Measurements from ENCODE around the gene UBE2D4.

The UBE2D4 gene

GRCh38 chr7:43878867-43879266, 47.4 kb upstream of the UBE2D4 start:
- H3K9ac ChIP-seq (ENCODE audit: low read depth, low read length): no peak overlapping the region
- no peaks in the 10 kb centered on the region for H3K27me3 ChIP-seq (ENCODE audit: insufficient read depth, low read length, poor library complexity)
- no peak overlapping the region for H2AFZ ChIP-seq (ENCODE audit: low read depth, low read length)
- no peaks in the 10 kb centered on the region for H3K4me1 ChIP-seq (ENCODE audit: insufficient read depth, low read length)
- no peak overlapping the region for H3K4me3 ChIP-seq (ENCODE audit: low read depth in 1 of 2, low read length in 2 of 2)
- no peak overlapping the region for H3K27ac ChIP-seq (ENCODE audit: low read length)
- H4K20me1 ChIP-seq (ENCODE audit: insufficient read depth, low read length): 0 out of 2 replicates have a peak, but pooled peaks cover 4% of the 10 kb centered on the region
- H3K79me2 ChIP-seq (ENCODE audit: insufficient read depth, low read length): no peaks in the 10 kb centered on the region
- no peaks in the 10 kb centered on the region for H3K9me3 ChIP-seq (ENCODE audit: insufficient read depth, low read length, severe bottlenecking)
- peaks cover 74% of the 10 kb centered on the region for H3K36me3 ChIP-seq (ENCODE audit: insufficient read depth, low read length)
- DNase-seq (no peak), ATAC-seq (ENCODE audit: insufficient read depth, low read depth) (no peak)
- TF ChIP-seq CTCF (IDR thresholded peaks at IDR 0.05; ENCODE audit: borderline replicate concordance, extremely low read depth, low read length, poor library complexity, severe bottlenecking): no peak
- TF ChIP-seq EZH2 (IDR thresholded peaks at IDR 0.05; ENCODE audit: borderline replicate concordance, low read depth, low read length, severe bottlenecking): no peak
- no peak overlapping the region for H3K4me2 ChIP-seq (ENCODE audit: insufficient read depth, low read length)

DNA sequence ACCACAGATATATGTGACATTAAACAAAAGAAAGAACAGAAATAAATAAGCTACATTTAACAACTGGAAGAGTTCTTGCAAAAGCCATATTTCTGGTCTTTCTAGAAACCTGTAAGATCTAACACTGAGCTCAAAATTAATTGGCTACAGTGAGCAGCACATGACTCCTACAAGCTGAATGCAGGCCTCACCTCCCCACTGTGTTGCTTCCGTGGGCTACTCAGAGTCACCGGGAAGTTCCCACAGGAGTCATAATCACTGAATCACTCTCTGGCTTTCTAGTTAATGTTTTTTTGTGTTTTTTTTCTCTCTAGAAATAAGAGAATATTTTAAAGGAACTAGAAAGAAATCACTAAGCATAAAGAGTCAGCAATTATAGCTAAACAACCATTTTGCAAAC, 46.8 kb upstream of the UBE2D4 start:
- no peak overlapping the region for H2AFZ ChIP-seq (ENCODE audit: low read depth, low read length)
- no peaks in the 10 kb centered on the region for H3K27me3 ChIP-seq (ENCODE audit: insufficient read depth, low read length, poor library complexity)
- peaks cover 80% of the 10 kb centered on the region for H3K36me3 ChIP-seq (ENCODE audit: insufficient read depth, low read length)
- no peak overlapping the region for H3K4me2 ChIP-seq (ENCODE audit: insufficient read depth, low read length)
- DNase-seq: no peak
- no peaks in the 10 kb centered on the region for H3K9me3 ChIP-seq (ENCODE audit: insufficient read depth, low read length, severe bottlenecking)
- H3K27ac ChIP-seq (ENCODE audit: low read length): no peak overlapping the region
- H3K79me2 ChIP-seq (ENCODE audit: insufficient read depth, low read length): no peaks in the 10 kb centered on the region
- TF ChIP-seq EZH2 (IDR thresholded peaks at IDR 0.05; ENCODE audit: borderline replicate concordance, low read depth, low read length, severe bottlenecking) (no peak), CTCF (IDR thresholded peaks at IDR 0.05; ENCODE audit: borderline replicate concordance, extremely low read depth, low read length, poor library complexity, severe bottlenecking) (no peak)
- no peak overlapping the region for H3K4me3 ChIP-seq (ENCODE audit: low read depth in 1 of 2, low read length in 2 of 2)
- H3K9ac ChIP-seq (ENCODE audit: low read depth, low read length): no peak overlapping the region
- ATAC-seq (ENCODE audit: insufficient read depth, low read depth): no peak
- 0 out of 2 replicates have a peak, but pooled peaks cover 4% of the 10 kb centered on the region for H4K20me1 ChIP-seq (ENCODE audit: insufficient read depth, low read length)
- H3K4me1 ChIP-seq (ENCODE audit: insufficient read depth, low read length): no peaks in the 10 kb centered on the region

DNA sequence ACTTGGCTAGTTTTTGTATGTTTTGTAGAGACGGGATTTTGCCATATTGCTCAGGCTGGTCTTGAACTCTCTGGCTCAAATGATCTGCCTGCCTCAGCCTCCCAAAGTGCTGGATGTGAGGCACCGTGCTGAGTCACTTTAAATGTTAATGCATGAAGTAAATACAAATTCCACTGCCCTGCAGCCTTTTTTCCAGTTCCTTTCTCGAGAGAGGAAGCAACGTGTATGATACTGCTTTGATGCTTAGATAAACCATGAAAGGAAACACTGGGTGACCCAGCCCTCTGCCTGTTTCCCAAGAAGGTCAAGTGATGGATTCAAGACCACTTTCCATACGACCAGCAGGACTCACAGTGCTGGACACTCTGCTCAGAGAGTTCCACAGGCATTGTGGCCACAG, 45.6 kb upstream of the UBE2D4 start:
- Histone ChIP-seq H3K9me3 (ENCODE audit: insufficient read depth, low read length, severe bottlenecking) (no peaks in the 10 kb centered on the region), H3K27ac (ENCODE audit: low read length) (no peak overlapping the region), H3K9ac (ENCODE audit: low read depth, low read length) (no peak overlapping the region), H3K79me2 (ENCODE audit: insufficient read depth, low read length) (no peaks in the 10 kb centered on the region), H4K20me1 (ENCODE audit: insufficient read depth, low read length) (no peaks in the 10 kb centered on the region), H3K36me3 (ENCODE audit: insufficient read depth, low read length) (peaks cover 82% of the 10 kb centered on the region), H3K4me1 (ENCODE audit: insufficient read depth, low read length) (no peaks in the 10 kb centered on the region), H3K4me2 (ENCODE audit: insufficient read depth, low read length) (no peak overlapping the region), H3K27me3 (ENCODE audit: insufficient read depth, low read length, poor library complexity) (no peaks in the 10 kb centered on the region), H2AFZ (ENCODE audit: low read depth, low read length) (no peak overlapping the region), H3K4me3 (ENCODE audit: low read depth in 1 of 2, low read length in 2 of 2) (no peak overlapping the region)
- ATAC-seq (ENCODE audit: insufficient read depth, low read depth) (no peak), DNase-seq (no peak)
- TF ChIP-seq EZH2 (IDR thresholded peaks at IDR 0.05; ENCODE audit: borderline replicate concordance, low read depth, low read length, severe bottlenecking) (no peak), CTCF (IDR thresholded peaks at IDR 0.05; ENCODE audit: borderline replicate concordance, extremely low read depth, low read length, poor library complexity, severe bottlenecking) (no peak)

DNA sequence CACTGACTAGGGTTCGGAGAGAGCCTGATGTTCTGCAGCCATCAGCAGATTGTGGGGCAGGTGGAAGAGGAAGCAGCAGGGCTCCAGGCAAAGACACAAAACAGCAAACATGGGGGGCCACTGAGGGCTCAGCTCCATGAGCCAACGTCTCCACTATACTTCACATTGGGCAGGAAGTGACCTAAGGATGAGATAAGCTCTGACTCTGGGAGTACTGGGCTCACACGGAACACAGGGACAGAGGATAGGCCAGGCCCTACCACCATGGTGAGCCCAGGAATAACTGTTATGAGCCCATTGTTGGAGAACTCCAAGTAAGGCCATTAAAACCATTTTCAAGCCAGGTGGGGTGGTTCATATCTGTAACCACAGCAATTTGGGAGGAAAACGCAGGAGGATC, 42.0 kb upstream of the UBE2D4 start:
- Histone ChIP-seq H3K9me3 (ENCODE audit: insufficient read depth, low read length, severe bottlenecking) (no peaks in the 10 kb centered on the region), H3K79me2 (ENCODE audit: insufficient read depth, low read length) (peaks cover 18% of the 10 kb centered on the region; the same call in 1 of the 2 replicates), H3K36me3 (ENCODE audit: insufficient read depth, low read length) (peaks cover 55% of the 10 kb centered on the region), H3K9ac (ENCODE audit: low read depth, low read length) (no peak overlapping the region), H3K27ac (ENCODE audit: low read length) (no peak overlapping the region), H4K20me1 (ENCODE audit: insufficient read depth, low read length) (peaks cover 8% of the 10 kb centered on the region; the same call in 1 of the 2 replicates), H2AFZ (ENCODE audit: low read depth, low read length) (no peak overlapping the region), H3K27me3 (ENCODE audit: insufficient read depth, low read length, poor library complexity) (no peaks in the 10 kb centered on the region), H3K4me2 (ENCODE audit: insufficient read depth, low read length) (no peak overlapping the region), H3K4me3 (ENCODE audit: low read depth in 1 of 2, low read length in 2 of 2) (no peak overlapping the region), H3K4me1 (ENCODE audit: insufficient read depth, low read length) (no peaks in the 10 kb centered on the region)
- ATAC-seq (ENCODE audit: insufficient read depth, low read depth) (no peak), DNase-seq (no peak)
- TF ChIP-seq EZH2 (IDR thresholded peaks at IDR 0.05; ENCODE audit: borderline replicate concordance, low read depth, low read length, severe bottlenecking): no peak
- TF ChIP-seq CTCF (IDR thresholded peaks at IDR 0.05; ENCODE audit: borderline replicate concordance, extremely low read depth, low read length, poor library complexity, severe bottlenecking): no peak

Data from DND-41 (cell line).